Astrocyte (in vitro differentiated cells and primary cell): Measurements from ENCODE around the gene HOXB6.
A peak's percentile ranks its signal among the peaks of the same experiment; 100 is the strongest.

Source experiments
- CTCF ChIP-seq: IDR thresholded peaks from 2 replicates; pipeline ENCODE4 v1.5.1; 2011; ENCODE audit warnings: low read depth, mild to moderate bottlenecking, inconsistent platforms, low read length, moderate library complexity; ENCODE audit not compliant: insufficient read depth
- EZH2 ChIP-seq: IDR thresholded peaks from 2 replicates; pipeline ENCODE4 v1.6.1; 2012; ENCODE audit warnings: mild to moderate bottlenecking, low read length, inconsistent platforms; ENCODE audit not compliant: insufficient read depth

GRCh38 chr17:48601539-48602425 is 3.0 kb downstream of the HOXB6 start:
- no peak for TF ChIP-seq CTCF
- TF ChIP-seq EZH2, result peak; percentile 81
